Endothelial cell of umbilical vein (primary cell): ENCODE measurements around the gene MTCL1.

Experiments used
- POLR2AphosphoS5 ChIP-seq: IDR thresholded peaks from 2 replicates; pipeline ENCODE4 v1.6.1; 2012; ENCODE audit warnings: low read depth, mild to moderate bottlenecking, control low read depth, low read length, moderate library complexity; ENCODE audit not compliant: insufficient read depth
- TF ChIP-seq, protein P1 (sequence below), 2 donors: IDR thresholded peaks; 1 replicate in 1 of 2; 2 replicates in 1 of 2; pipeline ENCODE4 v1.5.1; 2011; ENCODE audit warnings: low read length in 2 of 2, mild to moderate bottlenecking in 2 of 2, moderate library complexity in 2 of 2, control low read depth in 1 of 2, inconsistent platforms in 1 of 2, low read depth in 1 of 2; ENCODE audit not compliant: insufficient read depth in 1 of 2; ENCODE audit errors: extremely low read depth in 1 of 2

DNA sequence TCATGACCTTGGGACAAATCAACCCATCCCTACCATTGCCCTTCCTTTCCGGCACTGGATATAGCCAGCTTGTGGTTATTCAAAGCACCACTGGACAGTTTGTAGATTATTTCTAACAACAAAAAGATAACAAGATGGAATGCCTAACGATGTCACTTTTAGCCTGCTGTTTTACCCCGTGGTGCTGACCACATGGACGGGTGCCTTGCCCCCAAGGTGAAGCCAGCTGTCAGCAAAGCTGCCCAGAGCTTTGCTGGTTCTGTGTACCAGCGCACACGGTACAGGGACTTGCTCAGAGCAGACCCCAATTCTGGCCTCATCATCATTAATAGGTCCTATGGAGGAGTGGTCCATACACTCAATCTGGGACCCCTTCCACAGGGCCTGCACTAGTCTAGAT lies 118.2 kb downstream of the MTCL1 start:
- TF ChIP-seq, protein P1, sequence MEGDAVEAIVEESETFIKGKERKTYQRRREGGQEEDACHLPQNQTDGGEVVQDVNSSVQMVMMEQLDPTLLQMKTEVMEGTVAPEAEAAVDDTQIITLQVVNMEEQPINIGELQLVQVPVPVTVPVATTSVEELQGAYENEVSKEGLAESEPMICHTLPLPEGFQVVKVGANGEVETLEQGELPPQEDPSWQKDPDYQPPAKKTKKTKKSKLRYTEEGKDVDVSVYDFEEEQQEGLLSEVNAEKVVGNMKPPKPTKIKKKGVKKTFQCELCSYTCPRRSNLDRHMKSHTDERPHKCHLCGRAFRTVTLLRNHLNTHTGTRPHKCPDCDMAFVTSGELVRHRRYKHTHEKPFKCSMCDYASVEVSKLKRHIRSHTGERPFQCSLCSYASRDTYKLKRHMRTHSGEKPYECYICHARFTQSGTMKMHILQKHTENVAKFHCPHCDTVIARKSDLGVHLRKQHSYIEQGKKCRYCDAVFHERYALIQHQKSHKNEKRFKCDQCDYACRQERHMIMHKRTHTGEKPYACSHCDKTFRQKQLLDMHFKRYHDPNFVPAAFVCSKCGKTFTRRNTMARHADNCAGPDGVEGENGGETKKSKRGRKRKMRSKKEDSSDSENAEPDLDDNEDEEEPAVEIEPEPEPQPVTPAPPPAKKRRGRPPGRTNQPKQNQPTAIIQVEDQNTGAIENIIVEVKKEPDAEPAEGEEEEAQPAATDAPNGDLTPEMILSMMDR (IDR thresholded peaks at IDR 0.05; ENCODE audit: extremely low read depth in 1 of 2, insufficient read depth in 1 of 2, low read depth in 1 of 2, low read length in 2 of 2), result no peak
- TF ChIP-seq POLR2AphosphoS5, result no peak
